Measurements from ENCODE around the gene CAMKMT. TPM values are rescaled to one million over a fixed set of nuclear protein-coding genes. Genes with fewer than 3 reads are reported as not detected.

The CAMKMT gene
- total RNA-seq, 1 donor from 2014 or later: 7.6 TPM

DNA sequence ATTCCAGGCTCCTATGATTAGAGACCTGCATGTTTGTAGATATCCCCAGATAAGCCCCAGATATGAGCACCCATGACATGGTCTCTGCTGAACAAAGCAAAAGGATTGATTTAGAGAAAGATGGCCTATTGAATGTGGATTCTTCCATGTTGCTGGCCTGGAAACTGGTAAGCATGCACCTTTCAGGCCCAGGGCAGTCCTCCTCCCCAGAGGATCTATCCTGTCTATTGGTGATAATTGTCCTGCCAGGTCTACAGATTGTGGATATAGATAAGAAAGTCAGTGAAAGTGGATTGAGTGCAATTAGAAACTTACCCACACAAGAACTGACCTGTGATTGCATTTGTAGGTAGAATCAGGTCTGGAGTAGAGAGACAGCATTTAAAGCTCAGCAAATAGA, 322.8 kb downstream of the CAMKMT start:
- no peak for DNase-seq (ENCODE audit: low read depth, low spot score)

DNA sequence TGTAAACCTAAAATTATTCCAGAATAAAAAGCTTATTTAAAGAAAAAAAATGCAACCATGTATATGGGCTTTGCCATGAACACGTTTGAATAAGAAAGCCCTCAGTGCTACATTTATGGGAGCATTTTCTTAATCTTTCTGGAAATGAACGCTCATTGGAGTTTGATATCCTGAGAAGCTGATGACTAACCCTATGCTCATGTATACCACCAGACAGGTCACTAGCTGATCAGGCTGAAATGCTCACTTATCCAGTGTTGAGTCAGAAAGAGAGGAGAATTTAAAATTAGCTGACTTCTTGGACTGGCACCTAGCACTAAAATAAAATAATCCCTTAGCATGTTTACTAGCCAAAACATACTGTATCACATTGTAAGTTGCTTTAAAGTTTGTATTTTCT, 324.8 kb downstream of the CAMKMT start:
- DNase-seq (ENCODE audit: low read depth, low spot score): no peak

DNA sequence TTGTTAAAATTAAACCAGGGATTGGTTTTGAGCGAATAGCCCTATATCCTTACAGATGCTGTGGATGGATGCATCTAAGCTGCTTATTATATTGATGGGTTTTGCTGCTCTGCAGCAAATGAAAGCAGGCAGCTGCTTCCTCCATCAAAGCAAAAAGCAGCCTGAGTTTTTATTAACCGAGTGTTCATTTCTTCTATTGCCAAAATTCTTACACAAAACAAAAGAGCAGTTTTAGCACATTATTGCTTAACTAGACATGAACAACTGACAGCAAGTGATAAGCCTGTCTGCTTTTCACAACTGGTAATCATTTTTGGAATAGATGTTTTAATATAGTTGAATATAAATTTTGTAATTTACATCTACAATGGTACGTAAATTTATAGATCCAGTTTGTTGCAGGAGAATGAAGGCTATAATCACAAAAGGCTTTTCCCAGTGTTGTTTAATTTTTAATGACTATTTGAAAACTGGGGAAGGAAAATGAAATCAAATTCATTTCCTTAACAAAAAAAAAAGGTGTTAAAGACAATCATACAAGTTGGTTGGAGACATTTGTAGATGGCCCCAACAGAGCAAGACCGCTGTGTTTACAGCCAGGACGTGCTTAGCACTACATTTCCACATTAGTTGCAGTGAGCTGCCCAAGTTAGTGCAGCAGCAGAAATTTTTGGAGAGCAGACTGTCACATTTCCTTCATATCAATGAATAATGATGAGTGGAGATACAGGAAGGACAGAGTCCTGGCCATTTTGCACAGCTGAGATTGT, 326.1 kb downstream of the CAMKMT start:
- no peak for DNase-seq (ENCODE audit: low read depth, low spot score)

DNA sequence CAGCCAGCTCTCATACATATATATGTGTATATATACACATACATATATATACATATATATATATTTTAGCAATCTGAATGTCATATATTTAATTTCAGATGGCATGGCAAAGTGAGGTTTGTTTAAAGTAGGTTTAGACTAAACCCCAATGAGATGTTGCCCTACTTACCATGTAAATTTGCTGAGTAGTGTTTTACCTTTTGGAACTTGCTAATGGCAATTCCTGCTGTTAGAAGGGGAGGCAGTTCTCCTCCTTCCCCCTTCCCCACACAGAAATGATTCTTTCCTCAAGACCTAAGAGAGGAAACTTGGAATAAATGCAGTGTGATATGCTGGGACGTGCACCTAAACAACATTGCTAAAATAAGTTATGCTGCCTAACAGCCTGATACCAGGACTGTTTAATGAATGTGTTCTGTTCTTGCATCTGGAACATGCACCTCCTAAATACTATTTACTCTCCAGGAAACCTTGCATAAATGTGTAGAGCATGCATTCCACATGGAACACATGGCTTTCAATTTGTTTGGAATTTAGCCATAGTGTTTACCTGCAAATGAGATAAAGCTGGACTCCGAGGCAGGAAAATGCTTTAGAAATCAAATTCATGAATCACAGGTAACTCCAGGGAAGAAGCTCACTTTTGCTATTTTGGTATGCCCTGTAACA, 326.8 kb downstream of the CAMKMT start:
- no peak for DNase-seq (ENCODE audit: low read depth, low spot score)

DNA sequence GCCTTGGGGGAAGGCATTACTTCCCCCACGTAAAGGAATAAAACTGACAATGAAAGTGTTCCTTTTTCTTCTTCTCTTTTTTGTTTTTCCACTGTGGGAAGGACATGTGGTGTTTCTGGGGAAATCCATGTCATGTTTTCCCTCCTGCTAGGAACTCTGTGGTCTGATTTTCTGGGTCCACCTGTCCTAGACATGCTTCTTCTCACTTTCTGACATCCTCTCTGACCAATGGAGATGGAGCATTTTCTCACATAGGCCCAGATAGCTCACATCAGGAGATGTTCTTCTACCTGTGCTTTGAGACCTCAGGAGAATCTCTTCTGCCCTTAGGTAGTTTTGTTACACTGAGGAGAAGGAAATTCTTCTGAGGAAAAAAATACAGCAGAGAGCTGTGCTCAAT, 327.8 kb downstream of the CAMKMT start:
- no peak for DNase-seq (ENCODE audit: low read depth, low spot score)

DNA sequence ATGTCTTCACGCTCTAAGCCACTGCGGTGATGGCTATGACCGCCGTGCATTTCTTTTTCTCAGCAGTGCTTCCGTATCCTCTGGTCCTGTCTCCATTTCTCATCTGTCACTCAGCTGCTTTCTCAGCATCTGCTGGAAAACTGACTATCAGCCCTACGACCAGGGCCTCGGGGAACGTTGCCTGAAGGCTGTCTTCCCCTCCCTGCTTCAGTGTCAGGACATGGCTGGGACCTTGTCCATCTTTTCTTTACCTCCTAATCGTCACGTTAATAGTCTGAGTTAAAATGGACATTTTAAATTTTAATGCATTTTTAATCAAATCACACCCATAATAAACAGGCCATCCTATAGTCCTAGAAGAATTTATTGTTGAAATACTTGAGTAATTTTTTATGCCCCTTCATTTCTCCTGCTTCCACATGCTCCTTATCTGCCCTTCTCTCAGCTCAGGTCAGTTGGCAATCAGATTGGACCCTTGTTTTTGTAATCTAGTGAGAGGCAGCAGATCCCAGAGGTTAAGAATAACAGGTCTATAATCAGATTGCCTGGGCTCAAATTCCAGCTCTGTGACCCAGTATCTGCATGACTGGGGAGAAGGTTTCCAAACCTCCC, 329.5 kb downstream of the CAMKMT start:
- DNase-seq (ENCODE audit: low read depth, low spot score): no peak

DNA sequence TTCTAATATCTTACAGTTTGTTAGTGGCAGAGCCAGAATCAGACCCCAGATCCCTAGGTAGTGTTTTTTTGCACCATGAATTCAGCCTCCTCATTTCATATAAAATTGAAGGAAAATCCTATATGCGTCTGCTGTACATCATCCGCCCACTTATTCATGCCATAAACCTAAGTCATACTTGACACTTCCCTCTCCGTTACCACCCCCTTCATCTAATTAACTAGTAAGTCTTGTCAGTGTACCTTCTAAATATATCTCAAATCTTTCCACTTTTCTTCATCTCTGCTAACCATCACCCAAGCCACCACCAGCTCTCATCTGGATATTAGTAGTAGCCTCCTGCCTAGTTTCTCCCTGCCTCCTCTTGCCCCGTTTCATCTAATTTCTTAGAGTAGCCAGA, 331.1 kb downstream of the CAMKMT start:
- no peak for DNase-seq (ENCODE audit: low read depth, low spot score)

DNA sequence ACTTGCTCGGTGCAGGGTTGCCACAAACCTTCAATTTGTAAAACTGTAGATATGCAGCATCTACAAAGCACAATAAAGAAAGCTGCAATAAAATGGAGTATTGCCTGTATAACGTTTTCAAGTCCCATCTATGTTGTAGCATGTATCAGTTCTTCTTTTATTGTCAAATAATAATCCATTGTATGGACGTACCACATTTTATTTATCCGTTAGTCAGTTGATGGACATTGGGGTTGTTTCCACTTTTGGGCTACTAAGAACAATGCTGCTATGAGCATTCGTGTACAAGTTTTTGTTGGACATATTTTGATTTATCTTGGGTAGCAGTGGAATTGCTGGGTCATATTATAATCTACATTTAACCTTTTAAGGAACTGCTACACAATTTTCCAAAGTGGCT, 339.1 kb downstream of the CAMKMT start:
- DNase-seq (ENCODE audit: low read depth, low spot score): no peak

DNA sequence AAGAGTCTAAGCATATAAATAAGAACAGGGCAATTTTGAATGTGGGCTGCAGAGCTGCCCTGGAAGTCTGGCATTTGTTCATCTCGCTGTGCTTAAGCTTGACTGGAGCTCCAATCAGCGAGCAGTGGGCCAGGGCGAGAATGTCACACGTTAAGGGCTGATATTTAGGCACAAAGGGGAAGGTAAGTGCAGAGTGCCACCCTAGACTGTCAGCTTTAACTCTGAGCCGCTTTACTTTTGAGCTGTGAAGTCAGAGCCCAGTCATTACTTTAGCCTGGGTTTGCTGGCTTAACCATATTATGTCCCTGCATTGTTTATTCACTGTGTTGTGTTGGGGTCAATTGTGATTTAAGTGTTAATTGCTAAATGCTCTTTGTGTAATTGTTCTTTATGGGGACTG, 343.6 kb downstream of the CAMKMT start:
- DNase-seq (ENCODE audit: low read depth, low spot score): no peak

DNA sequence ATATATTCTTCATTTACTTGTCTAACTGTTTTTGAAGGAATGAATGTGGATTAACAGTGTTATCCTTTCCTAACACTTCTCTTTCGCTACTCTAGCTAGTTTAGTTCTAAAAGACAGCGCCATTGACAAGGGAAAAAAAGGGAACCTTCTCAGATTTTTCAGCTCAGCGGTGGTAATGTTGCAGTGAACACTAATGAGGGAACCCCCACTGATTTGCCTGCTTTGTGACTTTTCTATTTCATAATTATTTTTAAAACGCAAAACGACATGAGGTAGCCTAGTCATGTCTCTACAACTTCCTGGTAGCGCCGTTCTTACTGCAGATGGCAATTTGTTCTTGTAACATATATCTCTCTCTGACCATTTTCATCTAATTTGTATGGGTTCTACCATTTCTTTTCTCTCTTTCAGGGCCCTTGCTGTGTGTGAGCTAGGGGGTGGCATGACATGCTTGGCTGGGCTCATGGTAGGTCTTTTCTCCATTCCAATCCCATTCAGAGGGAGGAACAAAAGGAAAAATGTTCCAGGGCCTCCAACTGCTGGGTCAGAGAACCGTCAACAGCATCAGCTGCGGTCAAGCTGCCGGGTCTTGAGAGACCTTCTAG, 344.2 kb downstream of the CAMKMT start:
- no peak for DNase-seq (ENCODE audit: low read depth, low spot score)

DNA sequence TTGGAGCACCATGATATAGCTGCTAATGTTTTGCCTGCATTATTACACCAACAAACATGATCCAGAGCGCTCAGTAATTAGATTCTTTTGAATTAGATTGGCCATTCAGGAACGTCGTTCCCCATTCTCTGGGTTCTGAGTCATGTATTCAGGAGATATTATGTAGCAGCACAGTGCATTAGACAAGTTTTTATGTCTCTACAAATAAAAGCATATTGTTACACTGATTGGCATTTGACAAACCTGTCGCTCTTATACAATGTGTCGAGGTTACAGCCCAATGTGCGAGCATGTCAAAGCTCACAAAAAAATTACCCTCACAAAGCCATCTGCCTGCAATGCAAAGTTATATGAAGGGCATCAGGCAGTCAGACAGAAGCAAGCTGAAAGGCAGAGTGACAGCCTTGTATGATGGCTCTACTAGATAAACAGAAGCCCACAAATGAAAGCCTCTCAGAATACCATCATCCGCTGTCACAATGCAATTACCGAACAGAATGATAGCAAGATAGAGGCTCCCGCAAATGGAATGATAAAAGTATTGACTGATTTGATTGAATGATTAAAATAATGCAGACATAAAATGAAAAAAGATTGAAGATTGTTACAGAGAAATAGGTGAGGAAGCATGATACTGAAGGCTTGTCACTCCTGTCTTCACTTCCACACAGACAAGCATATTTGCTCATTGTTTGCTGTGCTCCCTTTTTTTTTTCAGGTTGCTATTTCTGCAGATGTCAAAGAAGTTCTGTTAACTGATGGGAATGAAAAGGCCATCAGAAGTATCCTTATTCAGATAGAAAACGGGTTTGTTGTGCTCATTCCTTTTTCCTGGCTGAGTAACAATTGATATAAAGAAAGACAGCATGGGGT, 345.2 kb downstream of the CAMKMT start:
- DNase-seq (ENCODE audit: low read depth, low spot score): no peak

DNA sequence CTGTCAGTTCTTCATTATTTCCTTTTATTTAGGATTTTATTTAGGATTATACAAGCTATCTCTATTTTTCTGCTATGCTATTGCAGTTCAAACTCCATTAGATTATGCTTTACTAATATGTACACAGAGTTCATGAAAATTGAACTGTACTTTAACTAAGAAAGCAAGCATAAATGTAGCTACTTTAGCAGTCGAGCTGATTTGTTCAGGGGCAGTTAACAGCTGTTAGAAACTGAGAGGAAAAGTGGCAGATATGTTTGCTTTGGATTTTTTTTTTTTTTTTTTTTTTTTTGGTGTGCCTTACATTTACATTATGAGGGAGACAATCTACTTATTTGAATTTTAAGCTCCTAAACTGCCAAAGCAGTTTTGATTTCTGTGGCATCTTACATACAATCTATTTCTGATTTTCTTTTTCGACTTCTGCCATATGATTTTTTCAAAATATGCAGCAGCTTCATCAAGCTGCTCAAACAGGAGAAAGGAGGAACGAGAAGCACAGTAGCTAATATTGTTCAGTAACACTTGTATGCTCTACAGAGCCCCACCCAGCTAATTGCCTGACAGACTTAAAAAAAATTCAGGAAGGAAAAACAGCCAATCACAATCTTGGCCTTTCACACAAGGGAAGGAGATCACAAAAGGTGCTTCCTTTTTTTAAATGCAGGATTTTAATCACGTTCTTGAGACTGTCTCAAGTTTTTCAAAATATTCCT, 346.4 kb downstream of the CAMKMT start:
- no peak for DNase-seq (ENCODE audit: low read depth, low spot score)

DNA sequence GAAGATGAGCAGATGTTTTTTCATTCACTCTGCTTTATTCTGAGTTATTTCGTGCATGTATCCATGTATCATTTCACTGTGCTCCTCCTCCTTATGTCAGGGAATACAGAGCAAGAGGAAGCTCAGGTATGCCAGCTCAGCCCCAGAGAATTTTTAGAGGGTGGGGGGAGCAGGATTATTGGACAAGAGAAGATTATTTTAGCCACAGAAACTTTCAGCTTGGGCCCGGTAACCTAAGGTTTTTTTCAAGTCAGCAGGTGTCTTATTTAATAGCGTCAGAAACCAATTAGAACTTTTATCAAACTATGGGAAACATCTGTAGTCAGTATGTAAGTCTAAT, 346.9 kb downstream of the CAMKMT start:
- DNase-seq (ENCODE audit: low read depth, low spot score): no peak

DNA sequence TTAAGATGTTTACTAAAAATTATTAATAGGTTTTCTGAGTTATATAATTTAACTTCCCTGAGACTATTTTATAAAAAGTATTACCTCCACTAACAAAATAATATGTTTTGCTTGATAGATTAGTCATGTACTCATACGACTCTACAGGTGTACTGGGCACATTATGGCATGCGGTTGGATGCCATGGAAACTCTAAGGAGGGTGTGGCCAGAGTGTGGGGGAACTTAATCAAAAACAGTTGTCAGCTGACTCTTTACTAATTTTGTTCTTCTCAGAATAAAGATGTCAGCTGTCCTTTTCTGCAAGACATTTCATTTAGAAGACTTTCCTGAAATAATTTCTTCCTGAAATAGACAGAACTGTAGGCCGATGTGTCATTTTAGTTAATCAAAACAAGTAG, 351.4 kb downstream of the CAMKMT start:
- DNase-seq (ENCODE audit: low read depth, low spot score): no peak

DNA sequence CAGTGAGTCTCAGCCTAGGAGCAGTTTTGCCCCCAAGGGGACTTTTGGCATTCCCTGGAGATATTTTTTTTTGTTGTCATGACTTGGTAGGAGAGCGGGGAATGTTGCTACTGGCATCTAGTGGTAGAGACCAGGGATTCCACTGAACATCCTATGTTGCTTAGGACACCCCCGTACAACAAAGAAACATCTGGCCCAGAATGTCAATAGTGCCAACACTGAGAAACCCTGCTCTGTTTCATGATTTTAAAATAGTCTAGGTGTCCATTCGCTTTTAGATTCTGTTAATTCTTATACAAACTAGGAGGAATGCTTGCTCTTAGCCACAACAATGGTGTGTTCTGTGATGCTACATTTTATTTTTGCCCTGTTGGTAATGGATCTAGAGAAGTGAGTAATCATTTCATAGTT, 353.9 kb downstream of the CAMKMT start:
- no peak for DNase-seq (ENCODE audit: low read depth, low spot score)

DNA sequence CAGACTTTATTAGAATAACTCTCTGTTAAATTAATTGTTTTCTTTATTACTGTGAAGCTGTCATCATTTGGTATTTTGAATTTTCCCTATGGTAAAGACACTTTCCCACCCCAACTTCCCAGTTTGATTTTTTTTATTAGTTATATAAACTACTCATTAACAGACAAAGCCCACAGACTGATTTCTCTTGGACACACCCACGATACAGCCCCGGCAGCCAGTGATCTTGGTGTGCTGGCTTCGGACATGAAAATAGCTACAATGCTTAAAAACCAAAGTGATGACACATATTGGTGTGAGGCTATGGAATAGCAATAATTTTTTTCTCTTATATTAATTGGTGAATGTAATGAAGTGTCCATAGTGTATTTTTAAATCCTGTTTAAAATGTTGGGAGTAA, 354.4 kb downstream of the CAMKMT start:
- no peak for DNase-seq (ENCODE audit: low read depth, low spot score)

DNA sequence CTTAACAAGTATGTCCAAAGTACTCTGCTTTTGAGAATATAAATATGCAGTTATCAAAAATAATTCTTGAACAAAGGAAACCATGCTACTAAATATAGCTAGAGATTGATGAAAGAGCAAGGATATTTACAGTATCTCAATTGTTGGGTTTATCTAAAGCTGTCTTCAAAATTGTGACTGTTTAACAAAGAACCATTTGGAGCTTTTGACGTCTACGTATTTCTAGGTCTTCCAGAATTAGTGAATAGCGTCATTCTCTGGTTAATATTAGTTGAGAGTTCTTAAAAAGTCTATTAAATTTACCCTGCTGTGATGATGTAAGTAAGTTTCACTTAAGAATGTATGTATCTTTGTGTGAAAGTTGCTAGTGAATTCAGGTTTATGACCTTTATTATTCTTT, 356.7 kb downstream of the CAMKMT start:
- no peak for DNase-seq (ENCODE audit: low read depth, low spot score)

DNA sequence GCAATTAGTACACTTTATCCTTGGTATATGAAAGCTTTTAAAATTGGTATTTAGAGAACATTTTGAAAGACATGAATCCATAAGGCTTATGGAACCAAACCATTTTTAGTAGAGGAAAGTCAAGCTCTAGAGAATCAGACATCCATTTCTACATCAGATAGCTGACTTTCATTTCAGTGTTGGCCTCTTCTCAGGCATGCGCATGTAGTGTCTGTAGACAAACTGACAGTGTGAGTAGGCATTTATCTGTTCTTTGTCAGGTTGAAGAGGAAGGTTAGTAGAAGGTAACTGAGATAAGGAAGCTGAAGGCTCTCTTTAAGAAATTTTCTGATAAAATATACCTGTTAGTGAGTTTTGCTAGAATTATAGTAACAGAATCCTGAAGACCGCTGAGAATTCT, 357.8 kb downstream of the CAMKMT start:
- no peak for DNase-seq (ENCODE audit: low read depth, low spot score)

DNA sequence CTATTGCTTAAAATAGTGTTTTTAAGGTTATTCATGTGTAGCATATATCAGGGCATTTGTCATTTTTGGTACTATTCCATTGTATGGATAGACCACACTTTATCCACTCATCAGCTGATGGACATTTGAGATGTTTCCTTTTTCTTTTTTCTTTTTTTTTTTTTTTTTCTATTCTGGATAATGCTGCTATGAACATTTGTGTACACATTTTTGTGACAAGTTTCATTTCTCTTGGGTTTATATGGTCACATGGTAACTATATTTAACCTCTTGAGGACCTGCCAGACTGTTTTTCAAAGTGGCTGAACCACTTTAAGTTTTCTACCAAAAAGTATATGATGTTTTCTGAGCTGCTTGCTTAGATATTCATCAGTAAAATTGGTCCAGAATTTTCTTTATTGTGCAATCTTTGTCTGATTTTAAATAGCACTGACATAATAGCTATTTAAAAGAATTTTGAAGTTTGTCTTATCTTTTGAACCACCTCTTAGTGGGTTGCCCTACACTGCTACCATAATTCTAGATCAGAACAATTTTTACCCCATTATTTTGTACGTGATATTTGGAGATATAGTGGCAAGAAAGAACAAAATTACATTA, 360.4 kb downstream of the CAMKMT start:
- no peak for DNase-seq (ENCODE audit: low read depth, low spot score)

DNA sequence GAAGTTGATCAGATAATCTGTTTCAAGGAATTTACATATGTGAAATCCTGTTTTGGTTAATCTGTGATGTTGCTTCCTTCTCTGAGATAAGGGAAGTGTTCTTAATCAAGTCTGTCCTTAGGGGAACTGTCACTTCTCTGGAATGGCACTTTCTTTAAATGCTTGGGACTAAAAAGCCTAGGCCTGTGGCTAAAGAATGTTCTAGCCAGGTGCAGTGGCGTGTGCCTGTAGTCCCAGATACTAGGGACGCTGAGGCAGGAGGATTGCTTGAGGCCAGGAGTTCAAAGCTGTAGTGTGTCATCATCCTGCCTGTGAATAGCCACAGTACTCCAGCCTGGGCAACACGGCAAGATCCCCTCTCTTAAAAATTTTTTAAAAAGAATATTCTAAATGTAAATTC, 362.2 kb downstream of the CAMKMT start:
- no peak for DNase-seq (ENCODE audit: low read depth, low spot score)

DNA sequence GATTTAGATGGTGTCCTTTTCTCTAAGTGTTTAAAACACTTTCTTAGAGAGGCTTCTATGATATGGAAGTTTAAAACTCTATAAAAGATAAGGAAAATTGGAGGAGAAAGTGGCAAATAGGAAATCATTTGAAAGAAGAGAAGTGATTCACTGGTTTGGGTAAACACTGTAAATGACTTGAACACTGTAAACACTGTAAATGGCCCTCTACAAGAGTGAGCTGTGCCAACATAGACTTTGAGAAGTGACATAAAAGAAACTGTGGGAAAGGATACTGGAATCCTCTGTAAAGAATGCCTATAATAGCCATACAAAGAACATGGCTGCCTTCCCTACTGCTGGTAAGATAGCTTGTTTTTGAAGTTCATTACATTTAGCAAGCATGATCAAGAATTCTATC, 368.8 kb downstream of the CAMKMT start:
- no peak for DNase-seq (ENCODE audit: low read depth, low spot score)
